Smooth muscle cell (in vitro differentiated cells): ENCODE measurements around the gene TBC1D16. TPM values are rescaled to one million over a fixed set of nuclear protein-coding genes. Genes with fewer than 3 reads are reported as not detected.

Experiments used
- DNase-seq: peaks from one replicate; lab custom pipeline; 2025; ENCODE audit not compliant: unreplicated experiment; lab: John Stamatoyannopoulos, UW
- H2AFZ ChIP-seq: fragments of 200-600 bp; sonication (generic); 2 replicates; pipeline ENCODE4 v1.6.0; 2016; ENCODE audit warnings: antibody characterized with exemption, low read depth, mild to moderate bottlenecking
- H3F3A ChIP-seq: fragments of 200-600 bp; sonication (generic); 2 replicates; pipeline ENCODE4 v1.6.0; 2017; ENCODE audit warnings: antibody characterized with exemption, low read depth
- H3K27ac ChIP-seq: fragments of 200-600 bp; sonication (generic); 2 replicates; pipeline ENCODE4 v1.5.1; 2016; ENCODE audit warnings: low read depth, mild to moderate bottlenecking
- H3K27me3 ChIP-seq: fragments of 200-600 bp; sonication (generic); 2 replicates; pipeline ENCODE4 v1.6.1; 2016; ENCODE audit warnings: low read depth, mild to moderate bottlenecking
- H3K36me3 ChIP-seq: fragments of 200-600 bp; sonication (generic); 2 replicates; pipeline ENCODE4 v1.5.1; 2016; ENCODE audit warnings: low read depth
- H3K4me1 ChIP-seq: fragments of 200-600 bp; sonication (generic); 2 replicates; pipeline ENCODE4 v1.5.1; 2016; ENCODE audit warnings: low read depth
- H3K4me2 ChIP-seq: fragments of 200-600 bp; sonication (generic); 2 replicates; pipeline ENCODE4 v1.6.0; 2016; ENCODE audit warnings: mild to moderate bottlenecking
- H3K4me3 ChIP-seq: fragments of 200-600 bp; sonication (generic); 2 replicates; pipeline ENCODE4 v1.5.1; 2016; ENCODE audit warnings: mild to moderate bottlenecking
- H3K79me2 ChIP-seq: fragments of 200-600 bp; sonication (generic); 2 replicates; pipeline ENCODE4 v1.6.0; 2016; ENCODE audit warnings: low read depth, mild to moderate bottlenecking
- H3K9ac ChIP-seq: fragments of 200-600 bp; sonication (generic); 2 replicates; pipeline ENCODE4 v1.6.0; 2016; ENCODE audit warnings: low read depth
- H3K9me3 ChIP-seq: fragments of 200-600 bp; sonication (generic); replicated peaks from 2 replicates; pipeline ENCODE4 v1.5.1; 2016; ENCODE audit warnings: low read depth
- H4K20me1 ChIP-seq: fragments of 200-600 bp; sonication (generic); 2 replicates; pipeline ENCODE4 v1.6.0; 2016; ENCODE audit warnings: low read depth
- WGBS: methylation state at CpG from one replicate; pipeline ENCODE4 v1.1.7; 2016; ENCODE audit warnings: low lambda C conversion rate; 5-methylcytosine and 5-hydroxymethylcytosine counted together
- polyA plus RNA-seq: library from polyadenylated mRNA; unstranded; fragments of >200 nt; fragmentation: Nextera tagmentation; extraction: Ambion mirVana; gene quantifications from 2 replicates; pipeline ENCODE4 v1.2.1, GENCODE V29; 2016
- total RNA-seq: library from RNA; depleted of rRNA; stranded (reverse); fragments of >200 nt; gene quantifications from 2 replicates; pipeline ENCODE4 v1.2.3, GENCODE V29; 2014
- TF ChIP-seq, protein P1 (sequence below): fragments of 200-600 bp; sonication (generic); IDR thresholded peaks from 2 replicates; pipeline ENCODE4 v1.5.1; 2017; ENCODE audit warnings: borderline replicate concordance, mild to moderate bottlenecking, antibody characterized with exemption; ENCODE audit not compliant: insufficient read depth, poor library complexity, severe bottlenecking

TBC1D16 gene
- total and polyA plus RNA-seq, 2 experiments from 2014 or later, result 17.4 to 24.6 TPM

DNA sequence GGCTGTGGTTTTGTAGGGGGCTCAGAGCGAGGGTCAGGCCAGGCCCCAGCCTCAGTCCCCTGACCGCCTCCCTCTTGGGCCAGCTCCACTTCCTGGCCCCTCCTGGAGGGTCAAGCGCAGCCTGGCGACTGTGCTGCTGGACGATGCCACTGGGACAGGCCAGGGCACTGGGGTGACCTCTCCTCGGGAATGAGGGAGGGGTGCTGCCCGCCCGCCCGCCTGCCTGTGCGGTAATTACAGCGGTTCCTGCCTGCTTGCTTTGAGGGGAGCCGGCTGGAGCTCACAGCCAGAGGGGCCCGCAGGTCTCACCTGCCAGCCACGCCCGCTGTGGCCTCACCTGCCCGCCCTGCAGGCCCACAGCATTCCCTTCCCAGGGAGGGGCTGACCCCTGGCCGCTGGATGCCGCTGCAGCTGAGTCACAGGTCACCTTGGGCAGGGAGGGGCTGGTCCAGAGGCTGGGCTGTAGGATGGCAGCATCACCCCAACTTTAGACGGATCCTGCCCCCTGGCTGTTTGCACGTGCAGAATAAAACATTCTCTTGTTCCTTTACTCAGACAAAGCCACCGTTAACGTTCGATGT lies 119.7 kb downstream of the TBC1D16 start:
- Histone ChIP-seq H3K9me3 (no peaks in the 10 kb centered on the region), H3K4me1 (no peaks in the 10 kb centered on the region), H3K27me3 (no peaks in the 10 kb centered on the region), H3K9ac (no peak overlapping the region), H3F3A (no peaks in the 10 kb centered on the region), H3K4me2 (no peak overlapping the region), H3K4me3 (no peak overlapping the region), H4K20me1 (no peaks in the 10 kb centered on the region), H3K79me2 (no peaks in the 10 kb centered on the region), H3K27ac (no peak overlapping the region), H2AFZ (no peak overlapping the region), H3K36me3 (no peaks in the 10 kb centered on the region)
- DNase-seq, result no peak
- TF ChIP-seq, protein P1, sequence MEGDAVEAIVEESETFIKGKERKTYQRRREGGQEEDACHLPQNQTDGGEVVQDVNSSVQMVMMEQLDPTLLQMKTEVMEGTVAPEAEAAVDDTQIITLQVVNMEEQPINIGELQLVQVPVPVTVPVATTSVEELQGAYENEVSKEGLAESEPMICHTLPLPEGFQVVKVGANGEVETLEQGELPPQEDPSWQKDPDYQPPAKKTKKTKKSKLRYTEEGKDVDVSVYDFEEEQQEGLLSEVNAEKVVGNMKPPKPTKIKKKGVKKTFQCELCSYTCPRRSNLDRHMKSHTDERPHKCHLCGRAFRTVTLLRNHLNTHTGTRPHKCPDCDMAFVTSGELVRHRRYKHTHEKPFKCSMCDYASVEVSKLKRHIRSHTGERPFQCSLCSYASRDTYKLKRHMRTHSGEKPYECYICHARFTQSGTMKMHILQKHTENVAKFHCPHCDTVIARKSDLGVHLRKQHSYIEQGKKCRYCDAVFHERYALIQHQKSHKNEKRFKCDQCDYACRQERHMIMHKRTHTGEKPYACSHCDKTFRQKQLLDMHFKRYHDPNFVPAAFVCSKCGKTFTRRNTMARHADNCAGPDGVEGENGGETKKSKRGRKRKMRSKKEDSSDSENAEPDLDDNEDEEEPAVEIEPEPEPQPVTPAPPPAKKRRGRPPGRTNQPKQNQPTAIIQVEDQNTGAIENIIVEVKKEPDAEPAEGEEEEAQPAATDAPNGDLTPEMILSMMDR, result peak; percentile 32
- WGBS, result 63% methylated on average over 23 of the region's 23 CpGs

DNA sequence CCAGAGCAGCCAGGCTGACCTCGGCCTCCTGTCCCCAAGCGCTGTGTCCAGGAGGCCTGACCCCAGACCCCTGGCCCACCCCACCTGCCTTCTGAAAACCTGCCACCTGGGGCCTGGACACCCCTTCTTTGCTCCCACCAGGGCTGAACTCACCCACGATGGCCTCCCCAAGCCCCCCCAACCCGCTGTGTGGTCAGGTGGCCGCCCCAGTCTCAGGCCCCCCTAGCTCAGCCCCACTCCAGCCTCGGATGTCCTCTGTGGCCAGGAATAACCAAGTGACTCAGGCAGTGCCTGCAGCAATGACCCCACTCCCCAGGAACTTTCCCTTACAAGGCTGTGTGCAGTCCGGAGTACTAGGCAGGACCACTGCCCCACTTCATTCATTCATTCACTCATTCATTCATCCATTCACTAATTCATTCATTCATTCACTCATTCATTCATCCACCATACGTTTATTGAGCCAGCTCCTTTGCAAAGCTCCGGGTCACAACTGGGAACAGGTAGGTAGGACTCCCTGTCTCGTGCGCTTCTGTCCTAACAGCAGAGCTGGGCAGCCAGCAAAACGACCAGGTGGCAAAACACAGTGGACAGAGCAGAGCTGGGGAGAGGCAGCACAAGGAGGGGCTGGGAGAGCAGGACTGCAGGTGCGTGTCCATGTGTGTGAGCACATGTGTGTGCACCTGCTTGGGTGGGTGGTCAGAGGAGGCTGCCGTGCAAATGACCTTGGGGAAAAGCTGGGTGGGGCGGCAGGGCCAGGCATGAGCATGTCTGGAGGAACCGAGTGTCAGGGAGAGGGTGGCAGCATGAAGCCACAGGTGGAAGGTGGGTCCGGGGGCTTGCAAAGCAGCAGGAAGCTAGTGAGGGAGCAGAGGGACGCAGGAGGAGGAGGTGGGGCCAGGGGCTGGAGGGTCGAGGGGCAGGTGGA lies 120.6 kb downstream of the TBC1D16 start:
- Histone ChIP-seq H4K20me1 (no peaks in the 10 kb centered on the region), H3K4me3 (no peak overlapping the region), H3K27ac (no peak overlapping the region), H2AFZ (no peak overlapping the region), H3K4me1 (no peaks in the 10 kb centered on the region), H3K9me3 (no peaks in the 10 kb centered on the region), H3K36me3 (no peaks in the 10 kb centered on the region), H3K79me2 (no peaks in the 10 kb centered on the region), H3K9ac (no peak overlapping the region), H3F3A (no peaks in the 10 kb centered on the region), H3K4me2 (no peak overlapping the region), H3K27me3 (no peaks in the 10 kb centered on the region)
- TF ChIP-seq, protein P1, result no peak
- 70% methylated on average over 18 of the region's 19 CpGs for WGBS
- no peak for DNase-seq

DNA sequence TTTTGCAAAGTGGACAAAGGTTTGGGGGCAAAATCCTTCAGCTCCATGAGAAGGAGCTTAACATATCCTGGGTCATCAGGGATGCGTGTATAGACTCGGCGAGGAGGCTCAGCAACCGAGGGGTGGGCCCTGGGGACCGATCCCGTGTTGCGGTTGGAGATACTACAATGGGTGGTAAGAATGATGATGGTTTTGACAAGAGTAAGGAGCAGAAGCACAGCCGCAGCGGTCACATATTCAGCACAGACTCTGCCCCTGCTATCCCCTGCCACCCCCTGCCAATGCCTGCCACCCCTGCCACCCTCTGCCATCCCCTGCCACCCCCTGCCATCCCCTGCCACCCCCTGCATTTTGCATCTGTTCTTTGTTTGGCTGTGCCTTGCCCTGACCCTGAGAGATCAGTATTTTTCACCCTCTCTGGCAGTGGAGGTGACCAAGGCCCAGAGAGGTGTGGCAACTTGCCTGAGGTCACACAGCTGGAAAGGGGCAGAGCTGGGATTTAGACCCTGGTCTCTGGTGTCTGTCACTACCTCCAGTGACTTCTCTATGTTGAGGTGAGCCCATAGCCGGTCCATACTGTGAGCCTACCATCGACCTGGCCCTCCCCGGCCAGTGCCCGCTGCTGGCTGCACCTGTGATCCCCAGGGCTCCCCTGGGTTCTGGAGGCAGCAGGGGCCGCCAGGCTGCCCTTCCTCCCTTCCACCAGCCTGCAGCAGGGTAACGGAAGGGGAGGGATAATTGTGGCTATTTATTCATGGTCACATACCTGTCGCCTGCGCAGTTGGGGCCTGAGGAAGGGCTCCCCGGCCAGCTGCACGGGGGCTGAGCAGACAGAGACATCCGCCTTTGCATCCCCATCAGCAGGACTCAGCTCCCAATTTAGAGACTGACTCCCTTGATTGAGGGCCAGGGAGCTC lies 121.5 kb downstream of the TBC1D16 start:
- Histone ChIP-seq H3K79me2 (no peaks in the 10 kb centered on the region), H3K4me1 (no peaks in the 10 kb centered on the region), H3K36me3 (no peaks in the 10 kb centered on the region), H2AFZ (no peak overlapping the region), H3F3A (no peaks in the 10 kb centered on the region), H3K4me2 (no peak overlapping the region), H3K9me3 (no peaks in the 10 kb centered on the region), H3K27me3 (no peaks in the 10 kb centered on the region), H3K9ac (no peak overlapping the region), H3K27ac (no peak overlapping the region), H4K20me1 (no peaks in the 10 kb centered on the region), H3K4me3 (no peak overlapping the region)
- TF ChIP-seq, protein P1, result no peak
- WGBS, result 85% methylated on average over 20 of the region's 20 CpGs
- DNase-seq, result no peak
